T-helper 1 cell treated with Interleukin-12 subunit alpha and Interleukin-12 subunit beta and Interleukin-4 antibody, amounts not matched to agents 30 ng/mL and 1 ng/mL, for 36 hours (primary cell): ENCODE results near the gene MRPS15. TPM values are rescaled to one million over a fixed set of nuclear protein-coding genes. Genes with fewer than 3 reads are reported as not detected.

Experiments
- intact Hi-C: fragments of 100-400 bp; cut with micrococcal nuclease; formaldehyde crosslinking; loops from one replicate; pipeline ENCODE4 v1.15.1; 2024
- total RNA-seq: library from RNA; stranded (reverse); gene quantifications from 2 replicates; pipeline ENCODE4 v1.2.3, GENCODE V29; 2022

MRPS15 gene
- total RNA-seq, 1 donor from 2014 or later, result 82.2 TPM

GRCh38 chr1:36463463-36463802 is 751 bp downstream of the MRPS15 start:
- intact Hi-C loops, result loop anchor here (10.0 kb wide), 1 partner anchor 1011 kb away; the partner anchor contains the start of gene ZC3H12A

- intact Hi-C loops, result loop anchor here (1.0 kb wide), 1 partner anchor 9 kb away; the partner anchor contains the start of gene OSCP1
Measured at GRCh38 chr1:36458910-36459309, 5.3 kb downstream of the MRPS15 start.

GRCh38 chr1:36457691-36458090 is 6.5 kb downstream of the MRPS15 start:
- intact Hi-C loops, result no loop called here

- intact Hi-C loops, result no loop called here
Measured at GRCh38 chr1:36456391-36456928, 7.7 kb downstream of the MRPS15 start.

- intact Hi-C loops, result no loop called here
Measured at GRCh38 chr1:36455386-36455785, 8.8 kb downstream of the MRPS15 start.

- intact Hi-C loops, result no loop called here
Measured at GRCh38 chr1:36453600-36454388, 10.4 kb downstream of the MRPS15 start.

GRCh38 chr1:36453051-36453450 is 11.1 kb downstream of the MRPS15 start:
- intact Hi-C loops, result no loop called here

GRCh38 chr1:36450919-36451305 is 13.3 kb downstream of the MRPS15 start:
- intact Hi-C loops, result loop anchor here (1.0 to 2.0 kb wide), 7 partner anchors 8 to 1241 kb away; partner anchors contain the start of genes CDCA8, LSM10, MRPS15 and TRAPPC3

GRCh38 chr1:36450270-36450918 is 13.8 kb downstream of the MRPS15 start, which contains the start of gene OSCP1:
Gene OSCP1, minus strand, starts transcription at chr1:36450451. Its CDS starts 82 bp downstream, at chr1:36450369.
- intact Hi-C loops, result loop anchor here (1.0 to 2.0 kb wide), 7 partner anchors 9 to 1242 kb away; partner anchors contain the start of genes CDCA8, LSM10, MRPS15 and TRAPPC3

- intact Hi-C loops, result no loop called here
Measured at GRCh38 chr1:36448530-36449056, 15.6 kb downstream of the MRPS15 start.

GRCh38 chr1:36447450-36447849 is 16.7 kb downstream of the MRPS15 start:
- intact Hi-C loops, result no loop called here

- intact Hi-C loops, result loop anchor here (1.0 kb wide), 1 partner anchor 28 kb away; no protein-coding TSS in a partner anchor
Measured at GRCh38 chr1:36446746-36447145, 17.4 kb downstream of the MRPS15 start.

- intact Hi-C loops, result loop anchor here (1.0 kb wide), 1 partner anchor 28 kb away; no protein-coding TSS in a partner anchor
Measured at GRCh38 chr1:36446271-36446670, 17.9 kb downstream of the MRPS15 start.

GRCh38 chr1:36443297-36443696 is 20.9 kb downstream of the MRPS15 start:
- intact Hi-C loops, result no loop called here

- intact Hi-C loops, result no loop called here
Measured at GRCh38 chr1:36442337-36442736, 21.8 kb downstream of the MRPS15 start.

GRCh38 chr1:36440646-36441045 is 23.5 kb downstream of the MRPS15 start:
- intact Hi-C loops, result no loop called here

- intact Hi-C loops, result no loop called here
Measured at GRCh38 chr1:36440044-36440443, 24.1 kb downstream of the MRPS15 start.

GRCh38 chr1:36438715-36439114 is 25.5 kb downstream of the MRPS15 start:
- intact Hi-C loops, result no loop called here

- intact Hi-C loops, result no loop called here
Measured at GRCh38 chr1:36436821-36437220, 27.4 kb downstream of the MRPS15 start.

- intact Hi-C loops, result no loop called here
Measured at GRCh38 chr1:36433102-36433501, 31.1 kb downstream of the MRPS15 start.

- intact Hi-C loops, result no loop called here
Measured at GRCh38 chr1:36432616-36433015, 31.6 kb downstream of the MRPS15 start.

- intact Hi-C loops, result no loop called here
Measured at GRCh38 chr1:36425791-36426190, 38.4 kb downstream of the MRPS15 start.
